MM.1S (cell line): ENCODE data around the gene IRF3.

Source experiments
- DNase-seq: peaks from one replicate; pipeline ENCODE4 v3.0.0-alpha.2; 2015
- H2AFZ ChIP-seq: fragments of 300-600 bp; sonication (generic); 2 replicates; pipeline ENCODE4 v1.6.0; 2016; ENCODE audit warnings: antibody characterized with exemption, low read length
- H3F3A ChIP-seq: fragments of 300-600 bp; sonication (generic); 2 replicates; pipeline ENCODE4 v1.6.1; 2016; ENCODE audit warnings: mild to moderate bottlenecking, antibody characterized with exemption, low read length, moderate library complexity, mixed read lengths; ENCODE audit not compliant: insufficient read depth
- H3K27ac ChIP-seq: fragments of 300-600 bp; sonication (generic); 2 replicates; pipeline ENCODE4 v1.5.1; 2016; ENCODE audit warnings: mild to moderate bottlenecking, low read length
- H3K27me3 ChIP-seq: fragments of 300-600 bp; sonication (generic); replicated peaks from 2 replicates; pipeline ENCODE4 v1.6.0; 2016; ENCODE audit warnings: low read length; ENCODE audit not compliant: insufficient read depth
- H3K36me3 ChIP-seq: fragments of 300-600 bp; sonication (generic); replicated peaks from 2 replicates; pipeline ENCODE4 v1.6.1; 2016; ENCODE audit warnings: mild to moderate bottlenecking, low read length, mixed read lengths; ENCODE audit not compliant: insufficient read depth
- H3K4me1 ChIP-seq: fragments of 300-600 bp; sonication (generic); 2 replicates; pipeline ENCODE4 v1.6.1; 2016; ENCODE audit warnings: low read length, mixed read lengths
- H3K4me2 ChIP-seq: fragments of 300-600 bp; sonication (generic); 2 replicates; pipeline ENCODE4 v1.6.0; 2016; ENCODE audit warnings: low read depth, low read length
- H3K4me3 ChIP-seq: fragments of 300-600 bp; sonication (generic); 2 replicates; pipeline ENCODE4 v1.5.1; 2016; ENCODE audit warnings: low read length, mixed read lengths
- H3K79me2 ChIP-seq: fragments of 300-600 bp; sonication (generic); 2 replicates; pipeline ENCODE4 v1.6.1; 2016; ENCODE audit warnings: mixed run types, low read length, mixed read lengths
- H3K9ac ChIP-seq: fragments of 300-600 bp; sonication (generic); 2 replicates; pipeline ENCODE4 v1.6.1; 2016; ENCODE audit warnings: low read length, mixed read lengths
- H3K9me2 ChIP-seq: fragments of 300-600 bp; sonication (generic); replicated peaks from 2 replicates; pipeline ENCODE4 v1.6.1; 2016; ENCODE audit warnings: mild to moderate bottlenecking, low read length, mixed read lengths; ENCODE audit not compliant: insufficient read depth
- H3K9me3 ChIP-seq: fragments of 300-600 bp; sonication (generic); replicated peaks from 2 replicates; pipeline ENCODE4 v1.6.1; 2016; ENCODE audit warnings: mild to moderate bottlenecking, low read length, mixed read lengths; ENCODE audit not compliant: insufficient read depth
- H4K20me1 ChIP-seq: fragments of 300-600 bp; sonication (generic); 2 replicates; pipeline ENCODE4 v1.6.1; 2016; ENCODE audit warnings: mild to moderate bottlenecking, low read length, moderate library complexity, mixed read lengths; ENCODE audit not compliant: insufficient read depth
- CTCF ChIP-seq: fragments of 300-600 bp; sonication (generic); IDR thresholded peaks from 2 replicates; pipeline ENCODE4 v1.5.1; 2016; ENCODE audit warnings: antibody characterized with exemption, low read length, mixed read lengths
- EZH2 ChIP-seq: fragments of 300-600 bp; sonication (generic); optimal IDR thresholded peaks from 2 replicates; pipeline ENCODE3; 2017; ENCODE audit warnings: low read depth, mild to moderate bottlenecking, antibody characterized with exemption, low read length, mixed read lengths
- EZH2phosphoT487 ChIP-seq: fragments of 300-600 bp; sonication (generic); IDR thresholded peaks from 2 replicates; pipeline ENCODE4 v1.6.1; 2018; ENCODE audit warnings: antibody characterized with exemption, low read length

Gene IRF3

GRCh38 chr19:49660338-49660961 lies 5.2 kb downstream of the IRF3 start:
- H3K4me1 ChIP-seq = peaks cover 9% of the 10 kb centered on the region
- no peak overlapping the region for H2AFZ ChIP-seq
- no peak overlapping the region for H3K27ac ChIP-seq
- no peak for DNase-seq
- no peaks in the 10 kb centered on the region for H3K9me2 ChIP-seq
- H3K9me3 ChIP-seq = no peaks in the 10 kb centered on the region
- H3K4me3 ChIP-seq = no peak overlapping the region
- TF ChIP-seq CTCF (no peak), EZH2phosphoT487 (no peak), EZH2 (no peak)
- no peaks in the 10 kb centered on the region for H4K20me1 ChIP-seq
- no peaks in the 10 kb centered on the region; the same call in 1 of the 2 replicates for H3K36me3 ChIP-seq
- H3K27me3 ChIP-seq = no peaks in the 10 kb centered on the region
- H3K9ac ChIP-seq = no peak overlapping the region
- H3K79me2 ChIP-seq = peaks cover 29% of the 10 kb centered on the region
- H3F3A ChIP-seq = peaks cover 28% of the 10 kb centered on the region
- no peak overlapping the region for H3K4me2 ChIP-seq

GRCh38 chr19:49658566-49659442 lies 6.9 kb downstream of the IRF3 start:
- Histone ChIP-seq H4K20me1 (no peaks in the 10 kb centered on the region), H3K4me3 (no peak overlapping the region), H3K79me2 (peaks cover 19% of the 10 kb centered on the region), H3F3A (peaks cover 11% of the 10 kb centered on the region), H3K36me3 (no peaks in the 10 kb centered on the region; the same call in 1 of the 2 replicates), H2AFZ (no peak overlapping the region), H3K4me1 (peaks cover 9% of the 10 kb centered on the region), H3K4me2 (no peak overlapping the region), H3K9me2 (no peaks in the 10 kb centered on the region), H3K9me3 (no peaks in the 10 kb centered on the region), H3K9ac (no peak overlapping the region), H3K27me3 (no peaks in the 10 kb centered on the region), H3K27ac (no peak overlapping the region)
- DNase-seq = no peak
- no peak for TF ChIP-seq EZH2phosphoT487
- TF ChIP-seq CTCF = no peak
- no peak for TF ChIP-seq EZH2

DNA sequence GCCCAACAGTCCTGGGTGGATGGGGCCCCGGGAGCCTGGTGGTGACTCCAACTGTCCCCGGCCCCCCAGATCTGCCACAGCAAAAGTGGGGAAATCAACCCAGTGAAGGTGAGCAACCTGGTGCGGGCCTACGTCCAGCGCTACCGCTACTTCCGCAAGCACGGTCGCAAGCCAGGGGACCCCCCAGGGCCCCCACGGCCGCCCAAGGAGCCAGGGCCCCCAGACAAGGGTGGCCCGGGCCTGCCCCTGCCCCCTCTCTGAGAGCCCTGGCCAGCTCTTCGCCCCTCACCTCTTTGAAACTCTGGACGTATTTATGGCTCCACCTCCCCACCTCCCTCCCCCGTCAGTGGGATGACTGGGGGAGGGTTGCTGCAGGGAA lies 7.5 kb downstream of the IRF3 start:
- no peak for TF ChIP-seq EZH2
- TF ChIP-seq EZH2phosphoT487 = no peak
- TF ChIP-seq CTCF = no peak
- no peak overlapping the region for H3K4me2 ChIP-seq
- H4K20me1 ChIP-seq = no peaks in the 10 kb centered on the region
- no peaks in the 10 kb centered on the region for H3K9me3 ChIP-seq
- H3K9ac ChIP-seq = no peak overlapping the region
- H3K4me3 ChIP-seq = no peak overlapping the region
- H3K36me3 ChIP-seq = no peaks in the 10 kb centered on the region; the same call in 1 of the 2 replicates
- H3K9me2 ChIP-seq = no peaks in the 10 kb centered on the region
- H3K27ac ChIP-seq = no peak overlapping the region
- DNase-seq = no peak
- peaks cover 15% of the 10 kb centered on the region for H3K79me2 ChIP-seq
- no peak overlapping the region for H2AFZ ChIP-seq
- peaks cover 6% of the 10 kb centered on the region for H3K4me1 ChIP-seq
- peaks cover 4% of the 10 kb centered on the region; the same call in 1 of the 2 replicates for H3F3A ChIP-seq
- H3K27me3 ChIP-seq = no peaks in the 10 kb centered on the region
